Uterus (tissue), 2 donors: ENCODE measurements around the gene ALG14.
"Not testable (repeated sequence)": the region's sequence is repeated elsewhere in the genome, so short reads cannot be mapped to it uniquely, and the experiment has no call there.

Source experiments
- CTCF ChIP-seq, 4 experiments: fragments of 200-600 bp in 2 of 4; fragments of 450-650 bp in 2 of 4; sonication (generic) in 2 of 4; IDR thresholded peaks; one replicate each; pipeline ENCODE4 v1.5.1; 2016 to 2019; ENCODE audit warnings: antibody characterized with exemption in 4 of 4, mild to moderate bottlenecking in 2 of 4, moderate library complexity in 1 of 4
- POLR2A ChIP-seq, 2 donors: fragments of 450-650 bp; IDR thresholded peaks; one replicate each; pipeline ENCODE4 v1.6.1; 2016; ENCODE audit warnings: antibody characterized with exemption in 2 of 2, mild to moderate bottlenecking in 1 of 2, moderate library complexity in 1 of 2

DNA sequence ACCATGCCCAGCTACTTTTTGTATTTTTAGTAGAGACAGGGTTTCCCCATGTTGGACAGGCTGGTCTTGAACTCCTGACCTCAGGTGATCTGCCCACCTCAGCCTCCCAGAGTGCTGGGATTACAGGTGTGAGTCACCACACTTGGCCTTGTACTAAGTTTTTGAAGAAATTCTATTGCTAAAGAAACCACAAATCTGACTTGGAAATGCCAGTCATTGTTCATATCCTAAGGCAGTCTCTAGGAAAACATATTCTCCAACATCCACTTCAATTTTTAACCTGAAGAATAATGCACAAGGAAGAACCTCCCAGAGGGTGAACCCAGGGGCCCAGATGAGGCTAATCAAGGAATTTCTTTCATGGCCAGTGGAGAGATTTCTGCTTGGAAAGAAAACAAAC is 20.1 kb upstream of the ALG14 start:
- not testable (repeated sequence) for TF ChIP-seq POLR2A, CTCF (IDR thresholded peaks at IDR 0.05)
